Prostate gland (tissue), 2 donors: ENCODE results near the gene PHOX2A. TPM values are rescaled to one million over a fixed set of nuclear protein-coding genes. Genes with fewer than 3 reads are reported as not detected.

Experiments
- DNase-seq: peaks from one replicate; pipeline ENCODE4 v3.0.0-alpha.2; 2019; ENCODE audit warnings: low spot score
- H3K27ac ChIP-seq, 2 donors: fragments of 200-600 bp; sonication (generic); 2 replicates each; pipeline ENCODE4 v1.5.1; 2017 to 2019
- H3K27me3 ChIP-seq: fragments of 200-600 bp; sonication (generic); replicated peaks from 2 replicates; pipeline ENCODE4 v1.5.1; 2019; ENCODE audit not compliant: insufficient read depth
- H3K36me3 ChIP-seq, 2 donors: fragments of 200-600 bp; sonication (generic); 1 replicate in 1 of 2; 2 replicates in 1 of 2; pipeline versions ENCODE4 v1.5.1 to v1.8.1; 2017 to 2019
- H3K4me1 ChIP-seq: fragments of 200-600 bp; sonication (generic); replicated peaks from 2 replicates; pipeline ENCODE4 v1.5.1; 2019
- H3K4me3 ChIP-seq, 2 donors: fragments of 200-600 bp; sonication (generic); 2 replicates each; pipeline ENCODE4 v1.5.1; 2017 to 2019
- H3K9me3 ChIP-seq: fragments of 200-600 bp; sonication (generic); 2 replicates; pipeline ENCODE4 v1.5.1; 2017
- POLR2A ChIP-seq: fragments of 450-650 bp; IDR thresholded peaks from one replicate; pipeline ENCODE4 v1.6.1; 2016; ENCODE audit warnings: antibody characterized with exemption, mild to moderate bottlenecking
- POLR2AphosphoS5 ChIP-seq: sonication (generic); formaldehyde crosslinking; IDR thresholded peaks from one replicate; pipeline ENCODE4 v1.6.1; 2017; ENCODE audit warnings: antibody characterized with exemption
- WGBS: methylation state at CpG from one replicate; pipeline ENCODE4 v1.1.5; 2018; 5-methylcytosine and 5-hydroxymethylcytosine counted together
- intact Hi-C: fragments of 100-400 bp; cut with DNase I; formaldehyde crosslinking; loops from one replicate; pipeline ENCODE4 v1.14.2; 2022
- total RNA-seq, 2 donors: library from RNA; depleted of rRNA; stranded (reverse); fragments of >200 nt; gene quantifications; one replicate each; pipeline ENCODE4 v1.1.0, GENCODE V29; 2016
- TF ChIP-seq, protein P1 (sequence below), 4 experiments: fragments of 200-600 bp in 2 of 4; fragments of 450-650 bp in 2 of 4; sonication (generic) in 2 of 4; IDR thresholded peaks; 1 replicate in 3 of 4; 2 replicates in 1 of 4; pipeline ENCODE4 v1.5.1; 2016 to 2019; ENCODE audit warnings: antibody characterized with exemption in 4 of 4, mild to moderate bottlenecking in 2 of 4, moderate library complexity in 2 of 4

Gene PHOX2A
- total RNA-seq, 2 donors from 2014 or later: 0.40 TPM; not detected in 1

DNA sequence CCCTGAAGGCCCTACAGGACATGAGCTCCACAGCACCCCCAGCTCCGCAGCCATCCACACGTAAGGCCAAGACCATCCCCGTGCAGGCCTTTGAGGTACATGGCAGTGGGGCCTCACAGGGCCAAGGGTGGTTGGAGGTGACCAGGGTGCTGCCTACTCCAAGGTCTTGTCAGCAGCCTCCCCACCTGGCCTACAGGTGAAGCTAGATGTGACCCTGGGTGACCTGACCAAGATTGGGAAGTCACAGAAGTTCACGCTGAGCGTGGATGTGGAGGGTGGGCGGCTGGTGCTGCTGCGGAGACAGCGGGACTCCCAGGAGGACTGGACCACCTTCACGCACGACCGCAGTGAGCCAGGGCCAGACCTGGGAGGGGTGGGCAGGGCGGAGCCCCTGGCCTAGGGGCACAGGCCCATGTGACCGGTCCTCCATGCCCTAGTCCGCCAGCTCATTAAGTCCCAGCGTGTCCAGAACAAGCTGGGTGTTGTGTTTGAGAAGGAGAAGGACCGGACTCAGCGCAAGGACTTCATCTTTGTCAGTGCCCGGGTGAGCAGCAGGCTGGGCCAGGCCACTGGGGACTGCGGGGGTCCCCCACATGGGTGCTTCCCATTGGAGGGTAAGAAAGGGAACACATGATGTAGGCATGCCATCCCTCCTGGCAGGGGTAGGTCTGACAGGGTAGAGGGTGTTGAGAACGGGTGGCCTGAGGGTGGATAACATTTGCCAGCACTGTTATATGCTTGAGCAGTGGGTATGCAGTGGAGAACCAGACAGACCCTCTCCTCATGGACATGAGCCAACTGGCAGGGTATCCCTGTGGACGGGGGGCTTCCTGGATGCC lies 13.8 kb downstream of the PHOX2A start:
- TF ChIP-seq POLR2AphosphoS5: no peak
- TF ChIP-seq, protein P1, sequence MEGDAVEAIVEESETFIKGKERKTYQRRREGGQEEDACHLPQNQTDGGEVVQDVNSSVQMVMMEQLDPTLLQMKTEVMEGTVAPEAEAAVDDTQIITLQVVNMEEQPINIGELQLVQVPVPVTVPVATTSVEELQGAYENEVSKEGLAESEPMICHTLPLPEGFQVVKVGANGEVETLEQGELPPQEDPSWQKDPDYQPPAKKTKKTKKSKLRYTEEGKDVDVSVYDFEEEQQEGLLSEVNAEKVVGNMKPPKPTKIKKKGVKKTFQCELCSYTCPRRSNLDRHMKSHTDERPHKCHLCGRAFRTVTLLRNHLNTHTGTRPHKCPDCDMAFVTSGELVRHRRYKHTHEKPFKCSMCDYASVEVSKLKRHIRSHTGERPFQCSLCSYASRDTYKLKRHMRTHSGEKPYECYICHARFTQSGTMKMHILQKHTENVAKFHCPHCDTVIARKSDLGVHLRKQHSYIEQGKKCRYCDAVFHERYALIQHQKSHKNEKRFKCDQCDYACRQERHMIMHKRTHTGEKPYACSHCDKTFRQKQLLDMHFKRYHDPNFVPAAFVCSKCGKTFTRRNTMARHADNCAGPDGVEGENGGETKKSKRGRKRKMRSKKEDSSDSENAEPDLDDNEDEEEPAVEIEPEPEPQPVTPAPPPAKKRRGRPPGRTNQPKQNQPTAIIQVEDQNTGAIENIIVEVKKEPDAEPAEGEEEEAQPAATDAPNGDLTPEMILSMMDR (IDR thresholded peaks at IDR 0.05): no peak
- TF ChIP-seq POLR2A: no peak
- Histone ChIP-seq H3K36me3 (peaks cover 18 to 50% of the 10 kb centered on the region in 2 donors), H3K27me3 (no peaks in the 10 kb centered on the region), H3K4me3 (no peak overlapping the region), H3K27ac (no peak overlapping the region), H3K4me1 (peaks cover 8% of the 10 kb centered on the region), H3K9me3 (no peaks in the 10 kb centered on the region)
- intact Hi-C loops: loop anchor here (10.0 kb wide), 2 partner anchors 195 to 215 kb away; no protein-coding TSS in a partner anchor
- 88% methylated on average over 21 of the region's 21 CpGs for WGBS
- no peak for DNase-seq

DNA sequence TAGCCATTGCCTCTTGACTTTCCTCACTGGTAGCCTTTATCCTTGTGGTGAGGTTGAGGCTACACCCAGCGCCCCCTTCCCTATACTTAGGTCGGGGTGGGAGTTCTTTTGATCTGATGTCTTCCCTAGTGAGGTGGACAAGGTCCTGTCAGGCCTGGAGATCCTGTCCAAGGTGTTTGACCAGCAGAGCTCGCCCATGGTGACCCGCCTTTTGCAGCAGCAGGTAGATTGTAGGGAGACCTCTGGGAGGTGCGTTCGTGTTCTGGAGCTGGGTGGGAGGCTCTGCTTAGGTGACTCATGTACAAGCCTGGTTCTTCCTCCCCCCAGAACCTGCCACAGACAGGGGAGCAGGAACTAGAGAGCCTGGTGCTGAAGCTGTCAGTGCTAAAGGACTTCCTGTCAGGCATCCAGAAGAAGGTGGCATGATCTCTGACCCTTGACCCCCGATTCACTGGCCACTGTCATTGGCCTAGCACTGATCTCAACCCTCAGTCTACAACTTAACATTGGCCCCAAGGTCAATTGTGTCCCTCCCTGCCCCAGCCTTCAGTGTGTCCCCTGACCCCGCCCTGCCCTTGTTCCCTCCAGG lies 14.5 kb downstream of the PHOX2A start:
- Histone ChIP-seq H3K27ac (no peak overlapping the region), H3K36me3 (peaks cover 16 to 49% of the 10 kb centered on the region in 2 donors), H3K4me1 (peaks cover 8% of the 10 kb centered on the region), H3K9me3 (no peaks in the 10 kb centered on the region), H3K27me3 (no peaks in the 10 kb centered on the region), H3K4me3 (no peak overlapping the region)
- 97% methylated on average over 8 of the region's 8 CpGs for WGBS
- TF ChIP-seq POLR2A (no peak), POLR2AphosphoS5 (no peak)
- TF ChIP-seq, protein P1 (IDR thresholded peaks at IDR 0.05): no peak
- no peak for DNase-seq
- intact Hi-C loops: loop anchor here (10.0 kb wide), 1 partner anchor 195 kb away; no protein-coding TSS in a partner anchor

GRCh38 chr11:72228844-72229231 lies 15.1 kb downstream of the PHOX2A start:
- WGBS: 84% methylated on average over 7 of the region's 7 CpGs
- H3K9me3 ChIP-seq: no peaks in the 10 kb centered on the region
- intact Hi-C loops: loop anchor here (10.0 kb wide), 1 partner anchor 194 kb away; no protein-coding TSS in a partner anchor
- H3K27ac ChIP-seq: no peak overlapping the region
- peaks cover 16 to 45% of the 10 kb centered on the region in 2 donors for H3K36me3 ChIP-seq
- no peak for DNase-seq
- TF ChIP-seq POLR2AphosphoS5 (no peak), POLR2A (no peak)
- TF ChIP-seq, protein P1 (IDR thresholded peaks at IDR 0.05): no peak
- no peak overlapping the region for H3K4me3 ChIP-seq
- H3K27me3 ChIP-seq: no peaks in the 10 kb centered on the region
- peaks cover 8% of the 10 kb centered on the region for H3K4me1 ChIP-seq

- Histone ChIP-seq H3K4me3 (no peak overlapping the region), H3K36me3 (peaks cover 16 to 43% of the 10 kb centered on the region in 2 donors), H3K27ac (no peak overlapping the region), H3K4me1 (peaks cover 8% of the 10 kb centered on the region), H3K27me3 (no peaks in the 10 kb centered on the region), H3K9me3 (no peaks in the 10 kb centered on the region)
- TF ChIP-seq POLR2AphosphoS5 (no peak), POLR2A (no peak)
- TF ChIP-seq, protein P1 (IDR thresholded peaks at IDR 0.05): no peak
- WGBS: 81% methylated on average over 16 of the region's 16 CpGs
- intact Hi-C loops: loop anchor here (10.0 kb wide), 1 partner anchor 194 kb away; no protein-coding TSS in a partner anchor
- DNase-seq: no peak
Observed at GRCh38 chr11:72228229-72228843, 15.6 kb downstream of the PHOX2A start.
